ENCODE measurements around the gene EHMT1. TPM values are rescaled to one million over a fixed set of nuclear protein-coding genes. Genes with fewer than 3 reads are reported as not detected.
A peak's percentile ranks its signal among the peaks of the same experiment; 100 is the strongest.

Gene EHMT1
- total RNA-seq, 1 donor from 2014 or later: 40.8 TPM

DNA sequence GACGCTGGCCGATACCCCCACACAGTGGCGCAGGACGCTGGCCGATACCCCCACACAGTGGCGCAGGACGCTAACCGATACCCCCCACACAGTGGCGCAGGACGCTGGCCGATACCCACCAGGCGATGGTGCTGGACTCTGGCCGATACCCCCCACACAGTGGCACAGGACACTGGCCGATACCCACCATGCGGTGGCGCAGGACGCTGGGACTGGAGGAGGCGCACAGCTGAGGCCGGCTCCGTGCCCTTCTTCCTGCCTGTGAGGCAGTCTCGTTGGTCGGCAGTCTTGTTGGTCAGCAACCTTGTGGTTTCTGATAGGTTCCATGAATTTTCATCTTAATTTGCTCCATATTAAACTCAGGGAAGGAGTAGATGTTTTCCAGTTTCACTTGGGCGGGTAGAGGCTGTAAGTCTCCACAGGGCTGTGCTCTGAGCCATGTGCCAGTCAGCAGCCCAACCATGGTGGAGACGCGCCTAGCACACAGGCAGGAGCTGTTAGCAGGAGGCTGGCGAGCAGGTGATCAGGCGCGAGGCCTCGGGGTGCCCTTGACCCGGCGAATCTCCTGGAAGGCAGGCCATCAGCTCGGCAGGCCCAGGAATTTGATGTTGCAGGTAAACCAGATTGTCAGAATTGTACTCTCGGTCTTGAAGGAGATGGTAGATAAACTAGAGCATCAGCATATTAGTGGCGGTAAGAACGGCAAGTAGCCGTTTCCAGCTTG is 75.6 kb downstream of the EHMT1 start:
- TF ChIP-seq, protein P1, sequence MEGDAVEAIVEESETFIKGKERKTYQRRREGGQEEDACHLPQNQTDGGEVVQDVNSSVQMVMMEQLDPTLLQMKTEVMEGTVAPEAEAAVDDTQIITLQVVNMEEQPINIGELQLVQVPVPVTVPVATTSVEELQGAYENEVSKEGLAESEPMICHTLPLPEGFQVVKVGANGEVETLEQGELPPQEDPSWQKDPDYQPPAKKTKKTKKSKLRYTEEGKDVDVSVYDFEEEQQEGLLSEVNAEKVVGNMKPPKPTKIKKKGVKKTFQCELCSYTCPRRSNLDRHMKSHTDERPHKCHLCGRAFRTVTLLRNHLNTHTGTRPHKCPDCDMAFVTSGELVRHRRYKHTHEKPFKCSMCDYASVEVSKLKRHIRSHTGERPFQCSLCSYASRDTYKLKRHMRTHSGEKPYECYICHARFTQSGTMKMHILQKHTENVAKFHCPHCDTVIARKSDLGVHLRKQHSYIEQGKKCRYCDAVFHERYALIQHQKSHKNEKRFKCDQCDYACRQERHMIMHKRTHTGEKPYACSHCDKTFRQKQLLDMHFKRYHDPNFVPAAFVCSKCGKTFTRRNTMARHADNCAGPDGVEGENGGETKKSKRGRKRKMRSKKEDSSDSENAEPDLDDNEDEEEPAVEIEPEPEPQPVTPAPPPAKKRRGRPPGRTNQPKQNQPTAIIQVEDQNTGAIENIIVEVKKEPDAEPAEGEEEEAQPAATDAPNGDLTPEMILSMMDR (conservative IDR thresholded peaks at IDR 0.05; ENCODE audit: low read depth, low read length): no peak
- no peak overlapping the region for H3K4me3 ChIP-seq (ENCODE audit: low read depth, low read length)
- no peak for DNase-seq (ENCODE audit: low read depth)

DNA sequence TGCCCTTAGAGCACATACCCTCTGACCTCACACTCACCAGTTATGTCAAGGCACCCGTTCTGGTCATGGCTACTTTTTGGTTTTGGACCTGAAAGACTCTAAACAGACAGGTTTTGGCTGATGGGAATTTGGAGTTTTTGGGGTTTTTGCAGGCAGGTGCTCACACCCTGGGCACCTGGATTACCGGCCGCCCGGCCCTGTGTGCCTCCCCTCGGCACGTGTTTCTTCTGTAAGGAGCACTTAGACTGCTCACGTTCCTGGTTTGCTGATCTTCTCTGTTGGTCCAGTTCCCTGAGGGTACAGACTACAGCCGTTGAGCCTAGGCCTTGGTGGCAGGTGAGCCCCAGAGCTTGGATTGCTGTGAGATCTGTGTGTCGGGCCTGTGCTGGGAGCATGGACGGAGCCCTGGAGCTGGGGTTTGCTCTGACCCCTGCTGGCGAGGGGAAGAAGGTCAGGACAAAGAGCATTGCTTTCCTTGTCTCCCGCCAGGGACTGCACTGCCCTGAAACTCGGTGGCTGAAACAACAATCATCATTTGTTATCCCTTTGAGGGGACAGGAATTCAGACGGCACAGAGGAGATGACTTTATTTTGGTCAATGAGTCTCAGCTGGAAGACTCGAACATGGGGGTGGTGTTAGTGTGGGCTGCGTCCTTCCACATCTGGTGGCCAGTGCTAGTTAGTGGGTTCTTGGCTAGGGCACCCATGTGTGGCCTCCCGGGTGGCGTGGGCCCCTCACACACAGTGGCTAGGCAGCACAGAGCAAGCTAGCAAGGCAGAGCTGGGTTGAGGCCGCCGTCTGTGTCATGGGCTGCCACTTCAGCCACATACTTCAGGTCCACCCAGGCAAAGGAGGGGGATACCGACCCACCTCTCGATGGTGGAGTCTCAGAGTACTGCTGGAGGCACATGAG is 76.4 kb downstream of the EHMT1 start:
- H3K4me3 ChIP-seq (ENCODE audit: low read depth, low read length): no peak overlapping the region
- TF ChIP-seq, protein P1 (conservative IDR thresholded peaks at IDR 0.05; ENCODE audit: low read depth, low read length): peak; percentile 72
- DNase-seq (ENCODE audit: low read depth): no peak

DNA sequence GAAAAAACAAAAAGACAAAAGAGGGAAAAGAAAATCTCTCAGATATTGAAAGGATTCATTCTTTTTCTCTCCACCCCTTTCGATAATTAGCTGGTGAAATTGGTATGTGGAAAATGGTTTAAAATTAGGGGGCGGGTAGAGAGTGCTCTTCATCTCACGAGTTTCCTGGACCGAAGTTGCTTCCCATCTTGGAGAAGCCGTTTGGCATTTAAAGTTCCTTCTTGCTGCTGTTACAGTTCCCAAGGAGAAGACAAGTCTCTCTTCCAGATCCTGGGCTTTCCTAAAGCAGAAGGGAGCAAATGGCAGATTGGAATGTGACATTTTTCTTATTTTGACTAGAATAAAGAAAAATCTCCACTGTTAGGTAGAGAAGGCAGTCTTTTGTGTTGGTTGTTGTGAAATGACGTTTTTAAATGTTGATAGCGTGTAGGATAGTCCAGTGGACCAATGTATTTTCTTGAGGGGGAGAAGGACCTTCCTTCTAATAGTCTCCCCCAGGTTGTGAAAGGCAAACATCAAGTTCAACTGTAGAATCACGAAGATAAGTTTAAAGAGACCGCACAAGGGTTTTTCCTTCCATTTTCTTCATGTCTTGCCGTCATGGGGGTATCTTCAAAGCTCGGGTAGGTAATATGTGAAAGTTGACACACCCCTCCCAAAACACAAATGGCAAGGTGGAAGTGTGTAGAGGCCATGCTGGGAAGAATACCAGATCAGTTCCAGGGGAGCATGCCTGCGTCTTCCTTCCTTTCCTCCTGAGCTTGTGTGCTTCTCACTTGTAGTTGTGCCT is 77.5 kb downstream of the EHMT1 start:
- TF ChIP-seq, protein P1 (conservative IDR thresholded peaks at IDR 0.05; ENCODE audit: low read depth, low read length): no peak
- no peak for DNase-seq (ENCODE audit: low read depth)
- no peak overlapping the region for H3K4me3 ChIP-seq (ENCODE audit: low read depth, low read length)

DNA sequence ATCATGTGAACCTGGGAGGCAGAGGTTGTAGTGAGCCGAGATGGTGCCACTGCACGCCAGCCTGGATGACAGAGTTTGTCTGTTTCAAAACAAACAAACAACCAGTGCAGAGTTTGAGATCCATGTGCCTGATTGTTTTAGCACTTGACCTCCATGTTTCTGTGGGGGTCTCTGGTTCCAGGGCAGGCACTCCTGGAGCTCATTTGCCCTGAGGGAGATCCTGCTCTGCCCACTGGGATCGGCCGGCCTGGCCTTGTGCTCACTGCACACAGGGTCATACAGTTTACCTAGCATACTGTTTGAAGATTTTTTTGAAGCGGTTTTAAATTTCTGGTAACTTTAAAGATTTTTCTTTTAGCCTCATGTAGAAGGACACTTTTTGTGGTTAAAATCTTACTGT is 78.4 kb downstream of the EHMT1 start:
- no peak for DNase-seq (ENCODE audit: low read depth)
- H3K4me3 ChIP-seq (ENCODE audit: low read depth, low read length): no peak overlapping the region
- TF ChIP-seq, protein P1 (conservative IDR thresholded peaks at IDR 0.05; ENCODE audit: low read depth, low read length): no peak

DNA sequence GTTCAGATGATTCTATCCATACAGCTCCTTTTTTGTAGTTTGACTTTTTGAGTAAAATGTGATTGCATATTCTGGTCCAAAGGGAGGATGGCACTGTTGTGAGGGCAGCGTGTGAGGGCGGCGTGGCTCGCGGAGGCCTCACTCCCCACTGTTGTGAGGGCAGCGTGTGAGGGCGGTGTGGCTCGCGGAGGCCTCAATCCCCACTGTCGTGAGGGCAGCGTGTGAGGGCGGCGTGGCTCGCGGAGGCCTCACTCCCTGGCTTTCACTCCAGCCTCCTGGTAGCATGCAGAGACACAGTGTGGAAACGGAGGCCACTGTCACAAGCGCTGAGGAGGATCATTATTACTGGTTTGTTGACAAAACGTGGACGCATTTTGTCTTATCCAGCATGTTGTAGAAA is 79.0 kb downstream of the EHMT1 start:
- no peak for DNase-seq (ENCODE audit: low read depth)
- H3K4me3 ChIP-seq (ENCODE audit: low read depth, low read length): no peak overlapping the region
- TF ChIP-seq, protein P1 (conservative IDR thresholded peaks at IDR 0.05; ENCODE audit: low read depth, low read length): no peak

DNA sequence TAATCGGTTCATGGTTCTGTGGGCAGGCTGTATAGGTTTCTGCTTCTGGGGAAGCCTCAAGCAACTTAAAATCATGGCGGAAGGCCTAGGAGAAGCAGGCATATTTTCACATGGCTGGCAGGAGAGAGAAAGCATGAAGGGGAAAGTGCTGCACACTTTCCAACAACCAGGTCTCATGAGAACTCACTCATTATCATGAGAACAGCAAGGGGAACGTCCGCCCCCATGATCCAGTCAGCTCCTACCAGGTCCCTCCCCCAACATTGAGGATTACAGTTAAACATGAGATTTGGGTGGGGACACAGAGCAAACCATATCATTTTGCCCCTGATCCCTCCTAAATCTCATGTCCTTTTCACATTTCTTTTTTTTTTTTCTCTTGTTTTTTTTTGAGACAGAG is 82.1 kb downstream of the EHMT1 start:
- no peak for DNase-seq (ENCODE audit: low read depth)
- TF ChIP-seq, protein P1 (conservative IDR thresholded peaks at IDR 0.05; ENCODE audit: low read depth, low read length): no peak
- no peak overlapping the region for H3K4me3 ChIP-seq (ENCODE audit: low read depth, low read length)

Data from epithelial cell of proximal tubule (primary cell).